Stimulated activated CD4-positive, alpha-beta T cell treated with anti-CD3 and anti-CD28 coated beads, Interleukin-12 subunit alpha, Interleukin-12 subunit beta, amount 100 ng/mL, for 4 hours (primary cell): Measurements from ENCODE around the gene ATP8B2.
"Not testable (repeated sequence)": the region's sequence is repeated elsewhere in the genome, so short reads cannot be mapped to it uniquely, and the experiment has no call there.

Experiments used
- DNase-seq: peaks from one replicate; pipeline ENCODE4 v3.0.0-alpha.2; 2020

Gene ATP8B2

GRCh38 chr1:154347961-154348360, 22.6 kb downstream of the ATP8B2 start:
- no peak for DNase-seq

GRCh38 chr1:154348429-154349076, 23.2 kb downstream of the ATP8B2 start:
- DNase-seq: no peak

- no peak for DNase-seq
Measured at GRCh38 chr1:154349121-154349520, 23.8 kb downstream of the ATP8B2 start.

- DNase-seq: no peak
Measured at GRCh38 chr1:154350383-154350782, 25.1 kb downstream of the ATP8B2 start.

- no peak for DNase-seq
Measured at GRCh38 chr1:154351363-154352068, 26.2 kb downstream of the ATP8B2 start.

- DNase-seq: no peak
Measured at GRCh38 chr1:154352245-154352580, 26.9 kb downstream of the ATP8B2 start.

GRCh38 chr1:154352581-154353459, 27.5 kb downstream of the ATP8B2 start:
- DNase-seq: peak; percentile 34

GRCh38 chr1:154353460-154353904, 28.2 kb downstream of the ATP8B2 start:
- no peak for DNase-seq

- DNase-seq: no peak
Measured at GRCh38 chr1:154353966-154354365, 28.6 kb downstream of the ATP8B2 start.

- DNase-seq: no peak
Measured at GRCh38 chr1:154358519-154358918, 33.2 kb downstream of the ATP8B2 start.

GRCh38 chr1:154360288-154360687, 35.0 kb downstream of the ATP8B2 start:
- DNase-seq: no peak

GRCh38 chr1:154360881-154361280, 35.6 kb downstream of the ATP8B2 start:
- DNase-seq: not testable (repeated sequence)

- DNase-seq: no peak
Measured at GRCh38 chr1:154361357-154361756, 36.0 kb downstream of the ATP8B2 start.

GRCh38 chr1:154371436-154371835, 46.1 kb downstream of the ATP8B2 start:
- DNase-seq: no peak

- not testable (repeated sequence) for DNase-seq
Measured at GRCh38 chr1:154373777-154374357, 48.5 kb downstream of the ATP8B2 start.

GRCh38 chr1:154379301-154379700, 54.0 kb downstream of the ATP8B2 start:
- DNase-seq: no peak

- DNase-seq: no peak
Measured at GRCh38 chr1:154384650-154385489, 59.5 kb downstream of the ATP8B2 start.

- DNase-seq: peak; percentile 71
Measured at GRCh38 chr1:154386643-154387352, 61.5 kb downstream of the ATP8B2 start.

- no peak for DNase-seq
Measured at GRCh38 chr1:154391086-154391770, 65.9 kb downstream of the ATP8B2 start.

GRCh38 chr1:154398141-154398540, 72.8 kb downstream of the ATP8B2 start:
- no peak for DNase-seq

- no peak for DNase-seq
Measured at GRCh38 chr1:154398678-154399077, 73.4 kb downstream of the ATP8B2 start.
